Osteoblast (primary cell): ENCODE data around the gene HBS1L. TPM values are rescaled to one million over a fixed set of nuclear protein-coding genes. Genes with fewer than 3 reads are reported as not detected.

Experiments
- DNase-seq: peaks from one replicate; pipeline ENCODE4 v3.0.0; 2011; ENCODE audit warnings: low spot score, mixed read lengths; ENCODE audit not compliant: insufficient read length; ENCODE audit errors: missing footprints
- H2AFZ ChIP-seq: 2 replicates; pipeline ENCODE4 v1.6.0; 2011; ENCODE audit warnings: mild to moderate bottlenecking, low read length
- H3K27ac ChIP-seq: 2 replicates; pipeline ENCODE4 v1.5.1; 2011; ENCODE audit warnings: mild to moderate bottlenecking, low read depth, low read length, moderate library complexity
- H3K27me3 ChIP-seq: 2 replicates; pipeline ENCODE4 v1.6.0; 2012; ENCODE audit warnings: mild to moderate bottlenecking, control low read depth, inconsistent platforms, low read length, moderate library complexity; ENCODE audit not compliant: insufficient read depth
- H3K36me3 ChIP-seq: 2 replicates; pipeline ENCODE4 v1.5.1; 2011; ENCODE audit warnings: mild to moderate bottlenecking, low read length, control low read depth, moderate library complexity; ENCODE audit not compliant: insufficient read depth
- H3K4me1 ChIP-seq: 2 replicates; pipeline ENCODE4 v1.5.1; 2011; ENCODE audit warnings: mild to moderate bottlenecking, low read length, control low read depth, moderate library complexity; ENCODE audit not compliant: insufficient read depth
- H3K4me2 ChIP-seq: 2 replicates; pipeline ENCODE4 v1.6.0; 2011; ENCODE audit warnings: mild to moderate bottlenecking, low read length; ENCODE audit not compliant: insufficient read depth
- H3K4me3 ChIP-seq: fragments of 200-600 bp; sonication (generic); 3 replicates; pipeline ENCODE4 v1.5.1; 2012; ENCODE audit warnings: mild to moderate bottlenecking, low read length, inconsistent platforms; ENCODE audit not compliant: insufficient read depth
- H3K79me2 ChIP-seq: 2 replicates; pipeline ENCODE4 v1.6.0; 2012; ENCODE audit warnings: mild to moderate bottlenecking, low read length, control low read depth, inconsistent platforms; ENCODE audit not compliant: insufficient read depth
- H3K9me3 ChIP-seq: 2 replicates; pipeline ENCODE4 v1.5.1; 2011; ENCODE audit warnings: low read depth, low read length, control low read depth
- H4K20me1 ChIP-seq: 2 replicates; pipeline ENCODE4 v1.6.0; 2012; ENCODE audit warnings: mild to moderate bottlenecking, low read length, control low read depth; ENCODE audit not compliant: insufficient read depth
- total RNA-seq: library from RNA; depleted of rRNA; stranded (reverse); fragments of >200 nt; gene quantifications from 2 replicates; pipeline ENCODE4 v1.2.3, GENCODE V29; 2012
- TF ChIP-seq, protein P1 (sequence below): IDR thresholded peaks from 2 replicates; pipeline ENCODE4 v1.5.1; 2011; ENCODE audit warnings: mild to moderate bottlenecking, low read depth, low read length, moderate library complexity; ENCODE audit errors: extremely low read depth

The HBS1L gene
- total RNA-seq, 1 donor: 94.8 TPM

GRCh38 chr6:135096403-135097130 is 41.9 kb upstream of the HBS1L start:
- H3K4me3 ChIP-seq: no peak overlapping the region
- H4K20me1 ChIP-seq: no peaks in the 10 kb centered on the region
- no peak overlapping the region for H3K4me2 ChIP-seq
- no peak overlapping the region for H3K27ac ChIP-seq
- no peak for DNase-seq
- TF ChIP-seq, protein P1, sequence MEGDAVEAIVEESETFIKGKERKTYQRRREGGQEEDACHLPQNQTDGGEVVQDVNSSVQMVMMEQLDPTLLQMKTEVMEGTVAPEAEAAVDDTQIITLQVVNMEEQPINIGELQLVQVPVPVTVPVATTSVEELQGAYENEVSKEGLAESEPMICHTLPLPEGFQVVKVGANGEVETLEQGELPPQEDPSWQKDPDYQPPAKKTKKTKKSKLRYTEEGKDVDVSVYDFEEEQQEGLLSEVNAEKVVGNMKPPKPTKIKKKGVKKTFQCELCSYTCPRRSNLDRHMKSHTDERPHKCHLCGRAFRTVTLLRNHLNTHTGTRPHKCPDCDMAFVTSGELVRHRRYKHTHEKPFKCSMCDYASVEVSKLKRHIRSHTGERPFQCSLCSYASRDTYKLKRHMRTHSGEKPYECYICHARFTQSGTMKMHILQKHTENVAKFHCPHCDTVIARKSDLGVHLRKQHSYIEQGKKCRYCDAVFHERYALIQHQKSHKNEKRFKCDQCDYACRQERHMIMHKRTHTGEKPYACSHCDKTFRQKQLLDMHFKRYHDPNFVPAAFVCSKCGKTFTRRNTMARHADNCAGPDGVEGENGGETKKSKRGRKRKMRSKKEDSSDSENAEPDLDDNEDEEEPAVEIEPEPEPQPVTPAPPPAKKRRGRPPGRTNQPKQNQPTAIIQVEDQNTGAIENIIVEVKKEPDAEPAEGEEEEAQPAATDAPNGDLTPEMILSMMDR: no peak
- no peak overlapping the region for H2AFZ ChIP-seq
- no peaks in the 10 kb centered on the region for H3K79me2 ChIP-seq
- no peaks in the 10 kb centered on the region for H3K36me3 ChIP-seq
- H3K9me3 ChIP-seq: no peaks in the 10 kb centered on the region
- peaks cover 37% of the 10 kb centered on the region for H3K27me3 ChIP-seq
- H3K4me1 ChIP-seq: no peaks in the 10 kb centered on the region

- DNase-seq: no peak
- no peaks in the 10 kb centered on the region for H4K20me1 ChIP-seq
- no peaks in the 10 kb centered on the region for H3K4me1 ChIP-seq
- no peaks in the 10 kb centered on the region for H3K9me3 ChIP-seq
- peaks cover 40% of the 10 kb centered on the region for H3K27me3 ChIP-seq
- no peaks in the 10 kb centered on the region for H3K36me3 ChIP-seq
- TF ChIP-seq, protein P1: no peak
- H3K79me2 ChIP-seq: no peaks in the 10 kb centered on the region
- H3K4me2 ChIP-seq: no peak overlapping the region
- H2AFZ ChIP-seq: no peak overlapping the region
- no peak overlapping the region for H3K4me3 ChIP-seq
- no peak overlapping the region for H3K27ac ChIP-seq
Measured at GRCh38 chr6:135095716-135096115, 41.1 kb upstream of the HBS1L start.

- Histone ChIP-seq H3K79me2 (no peaks in the 10 kb centered on the region), H3K9me3 (no peaks in the 10 kb centered on the region), H3K36me3 (no peaks in the 10 kb centered on the region), H3K4me1 (no peaks in the 10 kb centered on the region), H2AFZ (no peak overlapping the region), H3K27ac (no peak overlapping the region), H3K4me2 (no peak overlapping the region), H3K4me3 (no peak overlapping the region), H4K20me1 (no peaks in the 10 kb centered on the region), H3K27me3 (peaks cover 38% of the 10 kb centered on the region)
- TF ChIP-seq, protein P1: no peak
- DNase-seq: no peak
Measured at GRCh38 chr6:135094403-135094821, 39.8 kb upstream of the HBS1L start.

DNA sequence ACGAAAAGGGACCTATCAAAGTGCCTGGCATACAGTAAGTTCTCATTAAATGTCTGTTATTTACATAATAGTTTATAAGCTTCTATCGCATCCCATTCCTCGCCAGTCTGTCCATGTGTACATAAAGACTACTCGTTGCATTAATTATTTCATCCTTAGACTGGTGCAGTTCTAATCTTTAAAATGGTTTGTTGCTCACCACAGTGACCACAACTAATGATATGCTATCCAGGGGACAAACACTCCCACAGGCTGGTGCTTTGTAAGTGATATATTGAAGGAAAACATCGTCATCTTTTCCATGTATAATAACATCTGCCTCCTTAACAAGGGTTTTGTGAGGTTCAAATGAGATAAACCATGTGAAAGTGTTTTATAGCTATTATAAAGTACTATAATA is 39.0 kb upstream of the HBS1L start:
- peaks cover 4% of the 10 kb centered on the region for H3K4me1 ChIP-seq
- H3K9me3 ChIP-seq: no peaks in the 10 kb centered on the region
- no peak overlapping the region for H3K4me2 ChIP-seq
- H3K27me3 ChIP-seq: peaks cover 32% of the 10 kb centered on the region
- no peaks in the 10 kb centered on the region for H3K36me3 ChIP-seq
- no peak overlapping the region for H2AFZ ChIP-seq
- no peaks in the 10 kb centered on the region for H3K79me2 ChIP-seq
- no peak overlapping the region for H3K27ac ChIP-seq
- H3K4me3 ChIP-seq: no peak overlapping the region
- no peak for DNase-seq
- TF ChIP-seq, protein P1: no peak
- H4K20me1 ChIP-seq: no peaks in the 10 kb centered on the region
